ENCODE measurements around the gene PCDHGA4.

GRCh38 chr5:141322261-141322660 lies 32.6 kb upstream of the PCDHGA4 start:
- TF ChIP-seq, protein P1, sequence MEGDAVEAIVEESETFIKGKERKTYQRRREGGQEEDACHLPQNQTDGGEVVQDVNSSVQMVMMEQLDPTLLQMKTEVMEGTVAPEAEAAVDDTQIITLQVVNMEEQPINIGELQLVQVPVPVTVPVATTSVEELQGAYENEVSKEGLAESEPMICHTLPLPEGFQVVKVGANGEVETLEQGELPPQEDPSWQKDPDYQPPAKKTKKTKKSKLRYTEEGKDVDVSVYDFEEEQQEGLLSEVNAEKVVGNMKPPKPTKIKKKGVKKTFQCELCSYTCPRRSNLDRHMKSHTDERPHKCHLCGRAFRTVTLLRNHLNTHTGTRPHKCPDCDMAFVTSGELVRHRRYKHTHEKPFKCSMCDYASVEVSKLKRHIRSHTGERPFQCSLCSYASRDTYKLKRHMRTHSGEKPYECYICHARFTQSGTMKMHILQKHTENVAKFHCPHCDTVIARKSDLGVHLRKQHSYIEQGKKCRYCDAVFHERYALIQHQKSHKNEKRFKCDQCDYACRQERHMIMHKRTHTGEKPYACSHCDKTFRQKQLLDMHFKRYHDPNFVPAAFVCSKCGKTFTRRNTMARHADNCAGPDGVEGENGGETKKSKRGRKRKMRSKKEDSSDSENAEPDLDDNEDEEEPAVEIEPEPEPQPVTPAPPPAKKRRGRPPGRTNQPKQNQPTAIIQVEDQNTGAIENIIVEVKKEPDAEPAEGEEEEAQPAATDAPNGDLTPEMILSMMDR (IDR thresholded peaks at IDR 0.05) = no peak
- TF ChIP-seq EZH2 (IDR thresholded peaks at IDR 0.05; ENCODE audit: borderline replicate concordance, insufficient read depth, low read depth, low read length, poor library complexity, severe bottlenecking) = no peak
